CD4-positive, alpha-beta T cell treated with Interferon alpha-2 for 1 hour (primary cell): Measurements from ENCODE around the gene C11orf87.

ENCODE experiments used
- DNase-seq, 2 donors: peaks; one replicate each; pipeline ENCODE4 v3.0.0-alpha.2; 2020 to 2022

C11orf87 gene

GRCh38 chr11:109421981-109422869 lies at the start of gene C11orf87:
TSS of gene C11orf87 (plus strand) at chr11:109422190. CDS start at chr11:109423634, 1,444 bp downstream.
- no peak for DNase-seq

GRCh38 chr11:109374032-109374431 lies 48.0 kb upstream of the C11orf87 start:
- DNase-seq = no peak

GRCh38 chr11:109374441-109374840 lies 47.5 kb upstream of the C11orf87 start:
- DNase-seq = no peak

GRCh38 chr11:109377039-109377742 lies 44.8 kb upstream of the C11orf87 start:
- DNase-seq = no peak

GRCh38 chr11:109378034-109378433 lies 44.0 kb upstream of the C11orf87 start:
- DNase-seq = no peak

- no peak for DNase-seq
Measured at GRCh38 chr11:109383306-109383705, 38.7 kb upstream of the C11orf87 start.

- DNase-seq = no peak
Measured at GRCh38 chr11:109384873-109385272, 37.1 kb upstream of the C11orf87 start.

GRCh38 chr11:109388982-109389381 lies 33.0 kb upstream of the C11orf87 start:
- no peak for DNase-seq

GRCh38 chr11:109390752-109391151 lies 31.2 kb upstream of the C11orf87 start:
- no peak for DNase-seq

GRCh38 chr11:109401545-109401944 lies 20.4 kb upstream of the C11orf87 start:
- no peak for DNase-seq

GRCh38 chr11:109405671-109406070 lies 16.3 kb upstream of the C11orf87 start:
- DNase-seq = no peak

- DNase-seq = no peak
Measured at GRCh38 chr11:109416601-109417000, 5.4 kb upstream of the C11orf87 start.

- DNase-seq = no peak
Measured at GRCh38 chr11:109422870-109423465, 978 bp downstream of the C11orf87 start.

GRCh38 chr11:109423466-109424190 lies 1.6 kb downstream of the C11orf87 start:
- no peak for DNase-seq

- DNase-seq = no peak
Measured at GRCh38 chr11:109424901-109425300, 2.9 kb downstream of the C11orf87 start.

- no peak for DNase-seq
Measured at GRCh38 chr11:109425554-109425953, 3.6 kb downstream of the C11orf87 start.

GRCh38 chr11:109426442-109427240 lies 4.7 kb downstream of the C11orf87 start:
- no peak for DNase-seq

GRCh38 chr11:109432105-109432504 lies 10.1 kb downstream of the C11orf87 start:
- DNase-seq = no peak

GRCh38 chr11:109433753-109434256 lies 11.8 kb downstream of the C11orf87 start:
- no peak for DNase-seq

GRCh38 chr11:109435121-109435742 lies 13.2 kb downstream of the C11orf87 start:
- DNase-seq = no peak

- DNase-seq = no peak
Measured at GRCh38 chr11:109439684-109440083, 17.7 kb downstream of the C11orf87 start.
